Skeletal muscle tissue (tissue), 4 donors: ENCODE data around the gene GIMAP6. TPM values are rescaled to one million over a fixed set of nuclear protein-coding genes. Genes with fewer than 3 reads are reported as not detected.
"Not testable (repeated sequence)": the region's sequence is repeated elsewhere in the genome, so short reads cannot be mapped to it uniquely, and the experiment has no call there.

Source experiments
- H3K27ac ChIP-seq: one replicate; pipeline ENCODE4 v1.7.0; 2013; ENCODE audit warnings: mild to moderate bottlenecking, low read depth, low read length, inconsistent platforms
- H3K27me3 ChIP-seq, 3 donors: one replicate each; pipeline ENCODE4 v1.7.0; 2013; ENCODE audit warnings: low read length in 3 of 3; ENCODE audit not compliant: control insufficient read depth in 3 of 3, insufficient read depth in 3 of 3
- H3K36me3 ChIP-seq, 3 donors: one replicate each; pipeline ENCODE4 v1.7.0; 2013; ENCODE audit warnings: low read length in 3 of 3; ENCODE audit not compliant: control insufficient read depth in 3 of 3, insufficient read depth in 3 of 3
- H3K4me1 ChIP-seq, 3 donors: one replicate each; pipeline ENCODE4 v1.7.0; 2013; ENCODE audit warnings: low read length in 3 of 3, mild to moderate bottlenecking in 3 of 3; ENCODE audit not compliant: control insufficient read depth in 3 of 3, insufficient read depth in 3 of 3
- H3K4me3 ChIP-seq, 3 donors: one replicate each; pipeline ENCODE4 v1.7.0; 2013; ENCODE audit warnings: low read length in 3 of 3
- H3K9ac ChIP-seq, 3 donors: one replicate each; pipeline ENCODE4 v1.7.0; 2013; ENCODE audit warnings: low read length in 3 of 3, mild to moderate bottlenecking in 3 of 3, moderate library complexity in 2 of 3, low read depth in 1 of 3
- H3K9me3 ChIP-seq, 3 donors: one replicate each; pipeline ENCODE4 v1.7.0; 2013; ENCODE audit warnings: low read length in 3 of 3; ENCODE audit not compliant: control insufficient read depth in 3 of 3
- total RNA-seq: library from RNA; depleted of rRNA; stranded (reverse); fragments of >200 nt; gene quantifications from one replicate; pipeline ENCODE4 v1.2.3, GENCODE V29; 2014
- donor health status: Osteomylitis.

Gene GIMAP6
- total RNA-seq: 15.7 TPM

GRCh38 chr7:150631866-150632864 lies at the start of gene GIMAP6:
Gene GIMAP6 (minus strand): TSS chr7:150632385. CDS start chr7:150630142, 2,243 bp downstream.
- Histone ChIP-seq H3K27me3 (no peaks in the 10 kb centered on the region), H3K4me3 (peak within 1 kb of the TSS; percentile 47 to 74 (median 61)), H3K27ac (peak within 1 kb of the TSS; percentile 77), H3K36me3 (peaks cover 0 to 4% (median 3%) of the 10 kb centered on the region in 3 donors), H3K9ac (peak within 1 kb of the TSS; percentile 54 to 75 (median 58)), H3K4me1 (peaks cover 9 to 17% (median 11%) of the 10 kb centered on the region in 3 donors), H3K9me3 (peaks cover 0 to 1% (median 0%) of the 10 kb centered on the region in 3 donors)

GRCh38 chr7:150680364-150680763 lies 48.2 kb upstream of the GIMAP6 start:
- not testable (repeated sequence) for H3K27ac ChIP-seq, H3K36me3 ChIP-seq, H3K4me1 ChIP-seq, H3K27me3 ChIP-seq, H3K9ac ChIP-seq, H3K9me3 ChIP-seq, H3K4me3 ChIP-seq

- H3K4me3 ChIP-seq, H3K9me3 ChIP-seq, H3K27ac ChIP-seq, H3K4me1 ChIP-seq, H3K36me3 ChIP-seq, H3K9ac ChIP-seq, H3K27me3 ChIP-seq: not testable (repeated sequence)
Measured at GRCh38 chr7:150678601-150679000, 46.4 kb upstream of the GIMAP6 start.

GRCh38 chr7:150676854-150677253 lies 44.7 kb upstream of the GIMAP6 start:
- H3K4me3 ChIP-seq, H3K27me3 ChIP-seq, H3K9me3 ChIP-seq, H3K9ac ChIP-seq, H3K36me3 ChIP-seq, H3K4me1 ChIP-seq: not testable (repeated sequence)
- peak overlapping the region; percentile 19 for H3K27ac ChIP-seq

- H3K36me3 ChIP-seq, H3K27me3 ChIP-seq, H3K4me3 ChIP-seq, H3K4me1 ChIP-seq, H3K9me3 ChIP-seq: not testable (repeated sequence)
- Histone ChIP-seq H3K9ac (peak overlapping the region in 1 of 3 donors; percentile 33), H3K27ac (peak overlapping the region; percentile 58)
Measured at GRCh38 chr7:150676276-150676675, 44.1 kb upstream of the GIMAP6 start.

- no peak overlapping the region for H3K27ac ChIP-seq
Measured at GRCh38 chr7:150675714-150676113, 43.5 kb upstream of the GIMAP6 start.

GRCh38 chr7:150671798-150672585 lies 39.8 kb upstream of the GIMAP6 start:
- not testable (repeated sequence) for H3K27ac ChIP-seq, H3K9me3 ChIP-seq, H3K27me3 ChIP-seq, H3K4me3 ChIP-seq, H3K4me1 ChIP-seq, H3K9ac ChIP-seq, H3K36me3 ChIP-seq

More at GRCh38 chr7:150675714-150676113, 43.5 kb upstream of the GIMAP6 start:
- Histone ChIP-seq H3K27me3 (no peaks in the 10 kb centered on the region), H3K9ac (no peak overlapping the region), H3K4me1 (no peaks in the 10 kb centered on the region), H3K36me3 (no peaks in the 10 kb centered on the region), H3K4me3 (no peak overlapping the region), H3K9me3 (no peaks in the 10 kb centered on the region)

GRCh38 chr7:150668977-150669376 lies 36.8 kb upstream of the GIMAP6 start:
- Histone ChIP-seq H3K27ac (no peak overlapping the region), H3K27me3 (no peaks in the 10 kb centered on the region), H3K4me3 (no peak overlapping the region), H3K9ac (no peak overlapping the region), H3K4me1 (no peaks in the 10 kb centered on the region), H3K9me3 (no peaks in the 10 kb centered on the region), H3K36me3 (no peaks in the 10 kb centered on the region)

- no peaks in the 10 kb centered on the region for H3K27me3 ChIP-seq
- no peaks in the 10 kb centered on the region for H3K4me1 ChIP-seq
- H3K27ac ChIP-seq: no peak overlapping the region
- H3K9ac ChIP-seq: no peak overlapping the region
- H3K4me3 ChIP-seq: no peak overlapping the region
- H3K36me3 ChIP-seq: no peaks in the 10 kb centered on the region
- H3K9me3 ChIP-seq: no peaks in the 10 kb centered on the region
Measured at GRCh38 chr7:150668472-150668911, 36.3 kb upstream of the GIMAP6 start.

- no peaks in the 10 kb centered on the region for H3K9me3 ChIP-seq
- no peaks in the 10 kb centered on the region for H3K27me3 ChIP-seq
- no peak overlapping the region for H3K4me3 ChIP-seq
- H3K4me1 ChIP-seq: no peaks in the 10 kb centered on the region
- H3K27ac ChIP-seq: peak overlapping the region; percentile 25
- H3K36me3 ChIP-seq: no peaks in the 10 kb centered on the region
- H3K9ac ChIP-seq: no peak overlapping the region
Measured at GRCh38 chr7:150666412-150666811, 34.2 kb upstream of the GIMAP6 start.
